CD14-positive monocyte (primary cell): ENCODE measurements around the gene SRPK2. TPM values are rescaled to one million over a fixed set of nuclear protein-coding genes. Genes with fewer than 3 reads are reported as not detected.

Experiments
- DNase-seq, 3 donors: peaks; one replicate each; pipeline ENCODE4 v3.0.0-alpha.2; 2011 to 2022
- H2AFZ ChIP-seq: 2 replicates; pipeline ENCODE4 v1.6.0; 2012; ENCODE audit warnings: mild to moderate bottlenecking, low read depth, low read length, inconsistent platforms; ENCODE audit not compliant: insufficient read depth, poor library complexity, severe bottlenecking
- H3K27ac ChIP-seq, 2 donors: 1 replicate in 1 of 2; 2 replicates in 1 of 2; pipeline ENCODE4 v1.5.1; 2012 to 2013; ENCODE audit warnings: low read length in 2 of 2, control low read depth in 1 of 2, inconsistent platforms in 1 of 2, low read depth in 1 of 2, mild to moderate bottlenecking in 1 of 2
- H3K27me3 ChIP-seq, 2 donors: one replicate each; pipeline versions ENCODE4 v1.6.0 to v1.6.1; 2011 to 2013; ENCODE audit warnings: low read length in 2 of 2; ENCODE audit not compliant: control insufficient read depth in 2 of 2, insufficient read depth in 2 of 2
- H3K36me3 ChIP-seq, 2 donors: replicated peaks in 1 of 2; 1 replicate in 1 of 2; 2 replicates in 1 of 2; pipeline versions ENCODE4 v1.5.1 to v1.6.1; 2012 to 2013; ENCODE audit warnings: low read length in 2 of 2, control low read depth in 1 of 2, inconsistent platforms in 1 of 2, mild to moderate bottlenecking in 1 of 2; ENCODE audit not compliant: insufficient read depth in 2 of 2, control insufficient read depth in 1 of 2
- H3K4me1 ChIP-seq, 2 donors: 1 replicate in 1 of 2; 2 replicates in 1 of 2; pipeline versions ENCODE4 v1.5.1 to v1.6.1; 2012 to 2013; ENCODE audit warnings: low read length in 2 of 2, control low read depth in 1 of 2, inconsistent platforms in 1 of 2, mild to moderate bottlenecking in 1 of 2, moderate library complexity in 1 of 2; ENCODE audit not compliant: insufficient read depth in 2 of 2, control insufficient read depth in 1 of 2
- H3K4me2 ChIP-seq: replicated peaks from 2 replicates; pipeline ENCODE3; 2012; ENCODE audit warnings: low read length, moderate library complexity, mild to moderate bottlenecking; ENCODE audit not compliant: poor library complexity, severe bottlenecking; ENCODE audit errors: extremely low read depth
- H3K4me3 ChIP-seq, 3 experiments: fragments of 200-600 bp in 1 of 3; sonication (generic) in 1 of 3; replicated peaks in 1 of 3; 1 replicate in 2 of 3; 2 replicates in 1 of 3; pipeline ENCODE4 v1.5.1; 2011 to 2013; ENCODE audit warnings: low read length in 3 of 3, mild to moderate bottlenecking in 3 of 3, control low read depth in 2 of 3, low read depth in 2 of 3, inconsistent platforms in 1 of 3, moderate library complexity in 1 of 3
- H3K79me2 ChIP-seq: 2 replicates; pipeline ENCODE4 v1.6.0; 2012; ENCODE audit warnings: mild to moderate bottlenecking, control low read depth, inconsistent platforms, low read length, moderate library complexity; ENCODE audit not compliant: insufficient read depth
- H3K9ac ChIP-seq: 2 replicates; pipeline ENCODE4 v1.6.0; 2017; ENCODE audit warnings: low read length, mild to moderate bottlenecking; ENCODE audit not compliant: insufficient read depth, poor library complexity, severe bottlenecking
- H3K9me3 ChIP-seq, 2 donors: replicated peaks in 1 of 2; 1 replicate in 1 of 2; 2 replicates in 1 of 2; pipeline versions ENCODE4 v1.5.1 to v1.6.1; 2012 to 2013; ENCODE audit warnings: low read length in 2 of 2, control low read depth in 1 of 2; ENCODE audit not compliant: control insufficient read depth in 1 of 2, insufficient read depth in 1 of 2
- H4K20me1 ChIP-seq: 2 replicates; pipeline ENCODE4 v1.6.0; 2012; ENCODE audit warnings: mild to moderate bottlenecking, low read length, control low read depth, moderate library complexity; ENCODE audit not compliant: insufficient read depth
- H3K27ac Mint-ChIP-seq, 7 donors: one replicate each; pipeline ENCODE4 v1.8.0; 2020; ENCODE audit warnings: mild to moderate bottlenecking in 7 of 7, mixed read lengths in 7 of 7, moderate library complexity in 6 of 7, inconsistent platforms in 2 of 7
- H3K27me3 Mint-ChIP-seq, 3 donors: one replicate each; pipeline ENCODE4 v1.8.0; 2021 to 2022; ENCODE audit warnings: low read depth in 3 of 3, mild to moderate bottlenecking in 3 of 3, mixed read lengths in 3 of 3, moderate library complexity in 3 of 3, inconsistent platforms in 1 of 3
- H3K36me3 Mint-ChIP-seq, 2 donors: one replicate each; pipeline ENCODE4 v1.8.0; 2020; ENCODE audit warnings: mixed read lengths in 2 of 2, inconsistent platforms in 1 of 2, mild to moderate bottlenecking in 1 of 2
- H3K4me1 Mint-ChIP-seq: one replicate; pipeline ENCODE4 v1.8.0; 2020; ENCODE audit warnings: mild to moderate bottlenecking, mixed read lengths
- H3K4me3 Mint-ChIP-seq, 2 donors: one replicate each; pipeline ENCODE4 v1.8.0; 2020; ENCODE audit warnings: mild to moderate bottlenecking in 2 of 2, mixed read lengths in 2 of 2, moderate library complexity in 1 of 2
- H3K9me3 Mint-ChIP-seq, 7 donors: one replicate each; pipeline ENCODE4 v1.8.0; 2020 to 2022; ENCODE audit warnings: mixed read lengths in 7 of 7, mild to moderate bottlenecking in 6 of 7, moderate library complexity in 6 of 7, inconsistent platforms in 2 of 7
- CTCF ChIP-seq: fragments of 200-600 bp; IDR thresholded peaks from one replicate; pipeline ENCODE4 v1.8.0; 2022; ENCODE audit warnings: antibody characterized with exemption, mild to moderate bottlenecking
- WGBS: methylation state at CpG from one replicate; pipeline ENCODE4 v1.1.5; 2013; ENCODE audit warnings: missing lambda C conversion rate; ENCODE audit not compliant: insufficient coverage; 5-methylcytosine and 5-hydroxymethylcytosine counted together
- intact Hi-C, 2 donors: fragments of 100-400 bp; cut with micrococcal nuclease; formaldehyde crosslinking; loops; one replicate each; pipeline versions ENCODE4 v1.15.0 to v1.15.1; 2023
- polyA plus RNA-seq, 3 donors: library from polyadenylated mRNA; depleted of rRNA in 1 of 3; unstranded in 2 of 3; stranded (reverse) in 1 of 3; fragments of 300-500 nt in 2 of 3; fragments of >200 nt in 1 of 3; fragmentation: Illumina TruSeq in 2 of 3; gene quantifications; 1 replicate in 2 of 3; 2 replicates in 1 of 3; pipeline ENCODE4 v1.2.3, GENCODE V29; 2012 to 2021

The SRPK2 gene
- polyA plus RNA-seq, 3 donors, result 12.6 to 37.7 (median 30.0) TPM

- no peak overlapping the region for H2AFZ ChIP-seq
- peaks cover 23% of the 10 kb centered on the region for H4K20me1 ChIP-seq
- no peak for TF ChIP-seq CTCF
- no peak overlapping the region for H3K4me3 Mint-ChIP-seq
- H3K36me3 Mint-ChIP-seq, result peaks cover 0 to 4% of the 10 kb centered on the region in 2 donors
- no peak overlapping the region for H3K4me2 ChIP-seq
- peak overlapping the region in 1 of 2 donors; percentile 17 for H3K27ac ChIP-seq
- peaks cover 90% of the 10 kb centered on the region for H3K79me2 ChIP-seq
- DNase-seq, result no peak
- no peaks in the 10 kb centered on the region for H3K36me3 ChIP-seq
- no peaks in the 10 kb centered on the region for H3K27me3 ChIP-seq
- peaks cover 40 to 53% of the 10 kb centered on the region in 2 donors for H3K4me1 ChIP-seq
- H3K9ac ChIP-seq, result no peak overlapping the region
- H3K27ac Mint-ChIP-seq, result peak overlapping the region in 1 of 7 donors; percentile 24
- peaks cover 0 to 3% (median 0%) of the 10 kb centered on the region in 7 donors for H3K9me3 Mint-ChIP-seq
- no peak overlapping the region for H3K4me3 ChIP-seq
- peaks cover 0 to 1% (median 0%) of the 10 kb centered on the region in 3 donors for H3K27me3 Mint-ChIP-seq
- peaks cover 46% of the 10 kb centered on the region for H3K4me1 Mint-ChIP-seq
- H3K9me3 ChIP-seq, result no peaks in the 10 kb centered on the region
- no CpG with 5 or more reads among the region's 1 CpG for WGBS
- intact Hi-C loops, result loop anchor here in 1 of 2 donors (10.0 kb wide), 1 partner anchor 49 kb away; no protein-coding TSS in a partner anchor
Observed at GRCh38 chr7:105215821-105216220, 172.9 kb downstream of the SRPK2 start.

GRCh38 chr7:105215182-105215581 lies 173.5 kb downstream of the SRPK2 start:
- H3K4me1 ChIP-seq, result peaks cover 46 to 59% of the 10 kb centered on the region in 2 donors
- Mint-ChIP-seq H3K4me1 (peaks cover 52% of the 10 kb centered on the region), H3K27ac (peak overlapping the region in 1 of 7 donors; percentile 25), H3K4me3 (no peak overlapping the region), H3K9me3 (peaks cover 0 to 3% (median 0%) of the 10 kb centered on the region in 7 donors), H3K27me3 (peaks cover 0 to 1% (median 0%) of the 10 kb centered on the region in 3 donors), H3K36me3 (peaks cover 0 to 4% of the 10 kb centered on the region in 2 donors)
- H3K4me3 ChIP-seq, result no peak overlapping the region
- peaks cover 93% of the 10 kb centered on the region for H3K79me2 ChIP-seq
- intact Hi-C loops, result loop anchor here in 1 of 2 donors (10.0 kb wide), 1 partner anchor 50 kb away; no protein-coding TSS in a partner anchor
- no peak overlapping the region for H3K4me2 ChIP-seq
- H3K36me3 ChIP-seq, result no peaks in the 10 kb centered on the region
- H3K9me3 ChIP-seq, result no peaks in the 10 kb centered on the region
- H2AFZ ChIP-seq, result no peak overlapping the region
- H3K27me3 ChIP-seq, result no peaks in the 10 kb centered on the region
- no CpG with 5 or more reads among the region's 4 CpGs for WGBS
- peak overlapping the region in 1 of 2 donors; percentile 79 for H3K27ac ChIP-seq
- no peak for TF ChIP-seq CTCF
- H3K9ac ChIP-seq, result no peak overlapping the region
- H4K20me1 ChIP-seq, result peaks cover 23% of the 10 kb centered on the region
- no peak for DNase-seq
